Astrocyte (in vitro differentiated cells and primary cell): Measurements from ENCODE around the gene CTDSPL.

Experiments used
- CTCF ChIP-seq: IDR thresholded peaks from 2 replicates; pipeline ENCODE4 v1.5.1; 2011; ENCODE audit warnings: low read depth, mild to moderate bottlenecking, inconsistent platforms, low read length, moderate library complexity; ENCODE audit not compliant: insufficient read depth
- EZH2 ChIP-seq: IDR thresholded peaks from 2 replicates; pipeline ENCODE4 v1.6.1; 2012; ENCODE audit warnings: mild to moderate bottlenecking, low read length, inconsistent platforms; ENCODE audit not compliant: insufficient read depth

GRCh38 chr3:37871858-37872257 is 10.2 kb downstream of the CTDSPL start:
- TF ChIP-seq CTCF (no peak), EZH2 (no peak)
